ENCODE results near the gene CACNB2. TPM values are rescaled to one million over a fixed set of nuclear protein-coding genes. Genes with fewer than 3 reads are reported as not detected.

The CACNB2 gene
- total and polyA plus RNA-seq, 7 experiments from 2014 or later: 0.30 to 0.49 (median 0.48) TPM; not detected in 4

DNA sequence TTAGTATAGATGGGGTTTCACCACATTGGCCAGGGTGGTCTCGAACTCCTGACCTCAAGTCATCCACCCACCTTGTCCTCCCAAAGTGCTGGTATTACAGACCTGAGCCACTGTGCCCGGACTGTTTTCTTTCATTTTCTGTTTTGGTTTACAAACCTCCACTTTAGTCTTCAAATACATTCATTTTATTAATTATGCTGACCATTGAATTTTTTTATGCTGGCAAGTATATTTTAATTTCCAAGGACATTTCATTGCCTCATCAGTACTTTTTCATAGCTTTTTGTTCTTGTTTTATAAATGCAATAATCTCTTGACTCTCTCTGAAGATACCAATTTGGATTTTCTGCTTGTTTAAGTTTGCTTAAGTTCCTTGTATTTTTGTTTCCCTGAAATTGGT lies 170.5 kb downstream of the CACNB2 start:
- intact Hi-C loops (cut with micrococcal nuclease): no loop called here
- H3K27me3 ChIP-seq (ENCODE audit: control insufficient read depth in 2 of 2, insufficient read depth in 2 of 2, low read length in 2 of 2): no peaks in the 10 kb centered on the region
- DNase-seq (no peak), ATAC-seq (no peak)
- ChIA-PET POLR2A (no interaction called here), CTCF (no interaction called here)
- Mint-ChIP-seq H3K36me3 (no peaks in the 10 kb centered on the region), H3K27ac (no peak overlapping the region), H3K4me3 (no peak overlapping the region), H3K4me1 (peaks cover 0 to 3% (median 0%) of the 10 kb centered on the region in 7 donors), H3K9me3 (peaks cover 0 to 8% (median 0%) of the 10 kb centered on the region in 11 donors), H3K27me3 (peaks cover 0 to 6% (median 4%) of the 10 kb centered on the region in 5 donors)
- H3K9me3 ChIP-seq (ENCODE audit: control insufficient read depth in 2 of 3, low read length in 3 of 3): no peaks in the 10 kb centered on the region
- H3K36me3 ChIP-seq (ENCODE audit: control insufficient read depth in 2 of 3, insufficient read depth in 3 of 3, low read length in 3 of 3): no peaks in the 10 kb centered on the region
- no peak overlapping the region for H3K4me3 ChIP-seq (ENCODE audit: low read length)
- no peaks in the 10 kb centered on the region for H3K4me1 ChIP-seq (ENCODE audit: control insufficient read depth in 2 of 2, insufficient read depth in 2 of 2, low read length in 2 of 2)
- H3K27ac ChIP-seq (ENCODE audit: low read depth, low read length): no peak overlapping the region

DNA sequence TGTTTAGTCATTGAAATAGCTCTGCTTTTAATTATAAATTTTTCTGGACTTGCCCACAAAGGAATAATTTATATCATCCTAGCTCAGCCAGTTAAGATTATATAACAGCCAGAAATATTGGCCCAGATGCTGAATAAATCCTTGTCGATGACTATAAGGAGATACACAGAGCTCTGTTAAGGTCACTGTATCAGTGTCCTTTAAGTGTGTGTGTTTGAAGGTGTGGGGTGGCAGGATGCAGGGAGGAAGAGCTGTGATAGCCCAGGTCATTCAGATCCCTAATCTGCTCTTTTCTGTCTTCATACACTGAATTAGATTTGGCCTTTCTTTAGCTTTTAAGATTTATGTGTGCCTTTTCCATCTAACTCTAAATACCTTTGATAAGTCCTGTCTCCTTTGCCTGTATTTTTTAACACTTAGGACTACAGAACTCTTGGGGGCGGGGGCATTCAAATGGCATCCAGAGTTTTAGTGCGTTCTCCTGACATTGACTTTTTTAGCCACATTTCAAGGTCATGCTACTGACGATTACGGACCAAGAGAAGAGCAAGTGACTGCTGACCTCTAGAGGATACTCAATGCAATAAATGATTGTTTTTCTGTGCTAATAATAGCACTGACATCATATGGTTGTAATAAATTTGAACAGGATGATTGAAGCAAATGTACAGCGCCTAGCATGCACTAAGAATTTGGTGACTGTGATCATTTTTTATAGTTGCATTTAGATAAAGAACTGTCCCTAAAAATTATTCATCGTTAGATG lies 172.3 kb downstream of the CACNB2 start:
- H3K27ac Mint-ChIP-seq: no peak overlapping the region
- H3K27ac ChIP-seq (ENCODE audit: low read depth, low read length): no peak overlapping the region
- H3K36me3 Mint-ChIP-seq: no peaks in the 10 kb centered on the region
- POLR2A ChIA-PET: no interaction called here
- H3K9me3 Mint-ChIP-seq: peaks cover 0 to 8% (median 0%) of the 10 kb centered on the region in 11 donors
- no peak overlapping the region for H3K4me3 ChIP-seq (ENCODE audit: low read length)
- no peak for DNase-seq
- no peak overlapping the region for H3K4me3 Mint-ChIP-seq
- H3K36me3 ChIP-seq (ENCODE audit: control insufficient read depth in 2 of 3, insufficient read depth in 3 of 3, low read length in 3 of 3): no peaks in the 10 kb centered on the region
- no peaks in the 10 kb centered on the region for H3K4me1 ChIP-seq (ENCODE audit: control insufficient read depth in 2 of 2, insufficient read depth in 2 of 2, low read length in 2 of 2)
- CTCF ChIA-PET: no interaction called here
- H3K27me3 ChIP-seq (ENCODE audit: control insufficient read depth in 2 of 2, insufficient read depth in 2 of 2, low read length in 2 of 2): no peaks in the 10 kb centered on the region
- peaks cover 0 to 19% (median 6%) of the 10 kb centered on the region in 5 donors for H3K27me3 Mint-ChIP-seq
- no peaks in the 10 kb centered on the region for H3K4me1 Mint-ChIP-seq
- intact Hi-C loops (cut with micrococcal nuclease): no loop called here
- peak; percentile 57 for ATAC-seq
- H3K9me3 ChIP-seq (ENCODE audit: control insufficient read depth in 2 of 3, low read length in 3 of 3): no peaks in the 10 kb centered on the region

DNA sequence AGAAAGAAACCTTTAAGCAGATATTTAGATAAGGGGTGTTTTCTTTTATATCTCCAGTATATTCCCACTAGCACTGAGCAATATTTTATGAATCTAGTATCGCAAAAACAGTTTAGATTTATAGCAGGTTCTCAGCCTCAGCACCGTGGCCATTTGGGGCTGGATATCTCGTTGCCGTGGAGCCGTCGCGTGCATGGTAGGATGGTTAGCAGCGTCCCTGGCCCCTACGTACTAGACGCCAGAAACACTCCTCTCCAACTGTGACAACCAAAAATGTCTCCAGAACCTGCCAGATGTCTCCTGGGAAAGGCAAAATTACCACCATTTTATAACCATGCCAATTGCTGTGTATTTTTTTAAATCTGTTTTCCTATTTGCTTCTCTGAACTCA lies 172.9 kb downstream of the CACNB2 start:
- Histone ChIP-seq H3K4me3 (ENCODE audit: low read length) (no peak overlapping the region), H3K27me3 (ENCODE audit: control insufficient read depth in 2 of 2, insufficient read depth in 2 of 2, low read length in 2 of 2) (no peaks in the 10 kb centered on the region), H3K36me3 (ENCODE audit: control insufficient read depth in 2 of 3, insufficient read depth in 3 of 3, low read length in 3 of 3) (no peaks in the 10 kb centered on the region), H3K9me3 (ENCODE audit: control insufficient read depth in 2 of 3, low read length in 3 of 3) (no peaks in the 10 kb centered on the region), H3K27ac (ENCODE audit: low read depth, low read length) (no peak overlapping the region), H3K4me1 (ENCODE audit: control insufficient read depth in 2 of 2, insufficient read depth in 2 of 2, low read length in 2 of 2) (no peaks in the 10 kb centered on the region)
- ATAC-seq (no peak), DNase-seq (no peak)
- H3K27me3 Mint-ChIP-seq: peaks cover 0 to 19% (median 6%) of the 10 kb centered on the region in 5 donors
- POLR2A ChIA-PET: no interaction called here
- no peaks in the 10 kb centered on the region for H3K36me3 Mint-ChIP-seq
- H3K4me3 Mint-ChIP-seq: no peak overlapping the region
- H3K27ac Mint-ChIP-seq: no peak overlapping the region
- intact Hi-C loops (cut with micrococcal nuclease): no loop called here
- H3K9me3 Mint-ChIP-seq: peaks cover 0 to 8% (median 0%) of the 10 kb centered on the region in 11 donors
- no peaks in the 10 kb centered on the region for H3K4me1 Mint-ChIP-seq
- CTCF ChIA-PET: no interaction called here

DNA sequence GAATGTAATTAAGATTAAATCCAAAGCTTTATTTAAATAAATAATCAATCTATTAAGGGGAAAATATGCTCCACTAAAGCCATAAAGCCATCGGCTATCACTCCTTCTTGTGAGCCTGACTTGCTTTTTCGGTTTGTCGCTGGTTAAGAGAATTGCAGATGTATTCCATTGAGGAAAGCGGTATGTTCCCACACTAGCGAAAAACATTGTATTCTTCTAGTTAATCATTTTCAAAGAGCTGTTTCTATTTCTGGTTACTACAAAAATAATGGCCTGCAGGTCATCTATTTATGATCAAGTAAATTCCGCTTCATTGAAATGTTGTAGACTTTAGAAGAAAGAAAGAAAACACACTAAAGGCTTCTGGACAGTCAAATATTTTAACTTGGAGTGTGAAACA lies 173.4 kb downstream of the CACNB2 start:
- Histone ChIP-seq H3K4me3 (ENCODE audit: low read length) (no peak overlapping the region), H3K4me1 (ENCODE audit: control insufficient read depth in 2 of 2, insufficient read depth in 2 of 2, low read length in 2 of 2) (no peaks in the 10 kb centered on the region), H3K9me3 (ENCODE audit: control insufficient read depth in 2 of 3, low read length in 3 of 3) (no peaks in the 10 kb centered on the region), H3K27ac (ENCODE audit: low read depth, low read length) (no peak overlapping the region), H3K36me3 (ENCODE audit: control insufficient read depth in 2 of 3, insufficient read depth in 3 of 3, low read length in 3 of 3) (no peaks in the 10 kb centered on the region), H3K27me3 (ENCODE audit: control insufficient read depth in 2 of 2, insufficient read depth in 2 of 2, low read length in 2 of 2) (no peaks in the 10 kb centered on the region)
- Mint-ChIP-seq H3K27me3 (peaks cover 0 to 19% (median 6%) of the 10 kb centered on the region in 5 donors), H3K9me3 (peaks cover 0 to 8% (median 0%) of the 10 kb centered on the region in 11 donors), H3K4me1 (no peaks in the 10 kb centered on the region), H3K4me3 (no peak overlapping the region), H3K36me3 (no peaks in the 10 kb centered on the region), H3K27ac (no peak overlapping the region)
- ATAC-seq (no peak), DNase-seq (no peak)
- ChIA-PET POLR2A (no interaction called here), CTCF (no interaction called here)
- intact Hi-C loops (cut with micrococcal nuclease): no loop called here

DNA sequence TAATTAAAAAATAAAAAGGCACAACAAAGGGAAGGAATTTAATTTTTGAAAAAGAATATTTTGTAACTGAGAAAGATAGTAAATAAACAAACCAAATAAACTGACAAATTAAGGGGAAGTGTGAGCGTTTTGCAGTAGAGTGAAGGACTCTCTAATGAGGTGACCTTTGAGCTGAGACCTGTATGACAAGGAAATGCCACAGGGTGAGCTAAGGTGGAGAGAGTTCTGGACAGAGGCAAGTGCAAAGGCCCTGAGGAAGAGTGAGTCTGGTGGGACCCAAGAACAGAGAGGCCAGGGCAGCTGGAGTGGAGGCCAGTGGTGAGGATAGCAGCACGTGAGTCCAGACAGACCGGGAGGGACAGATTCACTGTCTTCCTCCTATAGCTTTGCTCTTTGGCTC lies 179.4 kb downstream of the CACNB2 start:
- DNase-seq: no peak
- ChIA-PET POLR2A (no interaction called here), CTCF (no interaction called here)

DNA sequence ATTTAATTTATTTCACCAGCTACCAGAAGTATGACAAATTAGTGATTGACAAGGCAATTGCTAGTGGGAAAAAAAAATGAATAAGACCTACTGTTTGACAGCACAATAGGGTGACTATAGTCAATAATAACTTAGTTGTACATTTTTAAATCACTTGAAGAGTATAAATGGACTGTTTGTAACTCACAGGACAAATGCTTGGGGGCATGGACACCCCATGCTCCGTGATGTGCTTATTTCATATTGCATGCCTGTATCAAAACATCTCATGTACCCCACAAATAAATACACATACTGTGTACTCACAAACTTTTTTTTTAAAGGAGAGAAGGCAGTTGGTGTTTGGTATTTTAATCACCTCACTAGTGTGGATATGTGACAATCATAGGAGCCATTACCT lies 181.1 kb downstream of the CACNB2 start:
- H3K27me3 Mint-ChIP-seq: peaks cover 0 to 27% (median 10%) of the 10 kb centered on the region in 5 donors
- CTCF ChIA-PET: no interaction called here
- H3K9me3 Mint-ChIP-seq: peaks cover 0 to 4% (median 0%) of the 10 kb centered on the region in 11 donors

More for the DNA sequence above, 179.4 kb downstream of the CACNB2 start:
- Mint-ChIP-seq H3K9me3 (peaks cover 0 to 4% (median 0%) of the 10 kb centered on the region in 11 donors), H3K27me3 (peaks cover 0 to 20% (median 7%) of the 10 kb centered on the region in 5 donors), H3K4me1 (no peaks in the 10 kb centered on the region), H3K4me3 (no peak overlapping the region), H3K27ac (no peak overlapping the region), H3K36me3 (no peaks in the 10 kb centered on the region)
- no peaks in the 10 kb centered on the region for H3K27me3 ChIP-seq (ENCODE audit: control insufficient read depth in 2 of 2, insufficient read depth in 2 of 2, low read length in 2 of 2)
- H3K9me3 ChIP-seq (ENCODE audit: control insufficient read depth in 2 of 3, low read length in 3 of 3): no peaks in the 10 kb centered on the region
- H3K36me3 ChIP-seq (ENCODE audit: control insufficient read depth in 2 of 3, insufficient read depth in 3 of 3, low read length in 3 of 3): no peaks in the 10 kb centered on the region
- no peak overlapping the region for H3K4me3 ChIP-seq (ENCODE audit: low read length)
- H3K27ac ChIP-seq (ENCODE audit: low read depth, low read length): no peak overlapping the region
- intact Hi-C loops (cut with micrococcal nuclease): no loop called here
- no peaks in the 10 kb centered on the region for H3K4me1 ChIP-seq (ENCODE audit: control insufficient read depth in 2 of 2, insufficient read depth in 2 of 2, low read length in 2 of 2)
- no peak for ATAC-seq

DNA sequence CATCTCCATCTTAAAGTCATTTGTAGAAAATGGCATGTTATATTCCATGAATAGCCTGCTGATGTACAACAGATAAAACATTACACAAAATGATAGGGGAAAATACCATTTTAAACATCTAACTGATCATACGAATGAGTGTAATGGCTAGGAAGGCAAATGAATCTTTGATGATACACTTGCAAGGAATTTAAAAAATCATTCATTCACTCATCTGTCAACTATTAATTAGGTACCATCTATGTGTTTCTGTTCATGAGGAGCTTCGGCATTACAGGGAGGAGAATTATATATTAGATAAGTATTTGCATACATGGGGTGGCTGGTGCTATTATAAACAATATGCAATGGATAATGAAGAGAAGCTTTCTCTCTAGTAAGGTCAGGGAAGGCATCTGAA lies 183.7 kb downstream of the CACNB2 start:
- DNase-seq (no peak), ATAC-seq (no peak)
- no peak overlapping the region for H3K4me3 ChIP-seq (ENCODE audit: low read length)
- no peaks in the 10 kb centered on the region for H3K36me3 ChIP-seq (ENCODE audit: control insufficient read depth in 2 of 3, insufficient read depth in 3 of 3, low read length in 3 of 3)
- intact Hi-C loops (cut with micrococcal nuclease): no loop called here
- H3K27me3 Mint-ChIP-seq: peaks cover 0 to 15% (median 7%) of the 10 kb centered on the region in 5 donors
- no peaks in the 10 kb centered on the region for H3K36me3 Mint-ChIP-seq
- no peaks in the 10 kb centered on the region for H3K9me3 ChIP-seq (ENCODE audit: control insufficient read depth in 2 of 3, low read length in 3 of 3)
- H3K27me3 ChIP-seq (ENCODE audit: control insufficient read depth in 2 of 2, insufficient read depth in 2 of 2, low read length in 2 of 2): no peaks in the 10 kb centered on the region
- ChIA-PET CTCF (no interaction called here), POLR2A (no interaction called here)
- peaks cover 0 to 3% (median 0%) of the 10 kb centered on the region in 11 donors for H3K9me3 Mint-ChIP-seq
- no peaks in the 10 kb centered on the region for H3K4me1 Mint-ChIP-seq
- no peaks in the 10 kb centered on the region for H3K4me1 ChIP-seq (ENCODE audit: control insufficient read depth in 2 of 2, insufficient read depth in 2 of 2, low read length in 2 of 2)
- no peak overlapping the region for H3K4me3 Mint-ChIP-seq
- H3K27ac Mint-ChIP-seq: no peak overlapping the region
- no peak overlapping the region for H3K27ac ChIP-seq (ENCODE audit: low read depth, low read length)

More for the DNA sequence above, 181.1 kb downstream of the CACNB2 start:
- Histone ChIP-seq H3K4me3 (ENCODE audit: low read length) (no peak overlapping the region), H3K9me3 (ENCODE audit: control insufficient read depth in 2 of 3, low read length in 3 of 3) (no peaks in the 10 kb centered on the region), H3K27ac (ENCODE audit: low read depth, low read length) (no peak overlapping the region), H3K4me1 (ENCODE audit: control insufficient read depth in 2 of 2, insufficient read depth in 2 of 2, low read length in 2 of 2) (no peaks in the 10 kb centered on the region), H3K36me3 (ENCODE audit: control insufficient read depth in 2 of 3, insufficient read depth in 3 of 3, low read length in 3 of 3) (no peaks in the 10 kb centered on the region), H3K27me3 (ENCODE audit: control insufficient read depth in 2 of 2, insufficient read depth in 2 of 2, low read length in 2 of 2) (no peaks in the 10 kb centered on the region)
- no peak overlapping the region for H3K4me3 Mint-ChIP-seq
- POLR2A ChIA-PET: no interaction called here
- H3K36me3 Mint-ChIP-seq: no peaks in the 10 kb centered on the region
- intact Hi-C loops (cut with micrococcal nuclease): no loop called here
- H3K4me1 Mint-ChIP-seq: no peaks in the 10 kb centered on the region
- no peak for ATAC-seq
- no peak overlapping the region for H3K27ac Mint-ChIP-seq
- no peak for DNase-seq

Data from naive thymus-derived CD4-positive, alpha-beta T cell (primary cell).